Upper lobe of right lung (tissue), 1 donor: ENCODE measurements around the gene SYNE1. TPM values are rescaled to one million over a fixed set of nuclear protein-coding genes. Genes with fewer than 3 reads are reported as not detected.
"Not testable (repeated sequence)": the region's sequence is repeated elsewhere in the genome, so short reads cannot be mapped to it uniquely, and the experiment has no call there.

ENCODE experiments used
- ATAC-seq: fragments of 200-7000 bp; cut with Tn5 transposase; one replicate; pipeline ENCODE4 v1.9.1; 2020; ENCODE audit warnings: mild to moderate bottlenecking, moderate library complexity
- DNase-seq: peaks from one replicate; pipeline ENCODE4 v3.0.0-alpha.2; 2020
- H3K27ac ChIP-seq: fragments of 200-600 bp; one replicate; pipeline ENCODE4 v1.8.0; 2022
- H3K27me3 ChIP-seq: fragments of 200-600 bp; one replicate; pipeline ENCODE4 v1.8.0; 2022; ENCODE audit warnings: mild to moderate bottlenecking
- H3K36me3 ChIP-seq: fragments of 200-600 bp; one replicate; pipeline ENCODE4 v1.8.0; 2022
- H3K4me1 ChIP-seq: fragments of 200-600 bp; one replicate; pipeline ENCODE4 v1.8.0; 2022
- H3K4me3 ChIP-seq: fragments of 200-600 bp; one replicate; pipeline ENCODE4 v1.8.0; 2022; ENCODE audit warnings: mild to moderate bottlenecking
- H3K9me3 ChIP-seq: fragments of 200-600 bp; one replicate; pipeline ENCODE4 v1.8.0; 2022
- intact Hi-C: fragments of 100-400 bp; cut with DNase I; formaldehyde crosslinking; loops from one replicate; pipeline ENCODE4 v1.11.0; 2022
- total RNA-seq: library from RNA; stranded (reverse); fragmentation: NEBNext Ultra II Directional; extraction: Animal tissue kit (Norgen Biotek cat#: 25700); gene quantifications from one replicate; pipeline ENCODE4 v1.2.1, GENCODE V29; 2021
- TF ChIP-seq, protein P1 (sequence below): fragments of 200-600 bp; IDR thresholded peaks from one replicate; pipeline ENCODE4 v1.8.0; 2022; ENCODE audit warnings: antibody characterized with exemption
- donor health status: DM: no; HTN: yes; CAD: no; lungs with severe emphysema.

Gene SYNE1
- total RNA-seq, 1 donor from 2014 or later = 168 TPM

DNA sequence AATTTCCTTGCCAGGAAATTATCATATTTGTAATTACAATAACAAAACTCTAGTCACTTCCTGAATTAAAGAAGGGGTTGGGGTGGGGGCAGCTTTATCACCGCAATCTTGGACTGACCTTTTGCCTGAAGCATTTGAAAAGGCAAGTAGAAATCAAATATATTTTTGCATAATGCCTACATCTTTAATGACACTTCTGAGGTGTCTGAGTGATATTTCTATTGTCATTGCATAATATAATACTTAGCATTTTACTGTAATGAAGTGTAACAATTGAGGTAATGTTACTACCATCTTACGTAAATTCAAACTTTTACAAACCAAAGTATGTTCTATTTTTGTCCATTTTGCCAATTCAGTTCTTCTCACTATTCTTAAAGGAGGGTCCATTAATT lies 65.2 kb downstream of the SYNE1 start:
- DNase-seq (no peak), ATAC-seq (no peak)
- intact Hi-C loops = no loop called here
- peak overlapping the region; percentile 44 for H3K27ac ChIP-seq
- H3K27me3 ChIP-seq = no peaks in the 10 kb centered on the region
- TF ChIP-seq, protein P1, sequence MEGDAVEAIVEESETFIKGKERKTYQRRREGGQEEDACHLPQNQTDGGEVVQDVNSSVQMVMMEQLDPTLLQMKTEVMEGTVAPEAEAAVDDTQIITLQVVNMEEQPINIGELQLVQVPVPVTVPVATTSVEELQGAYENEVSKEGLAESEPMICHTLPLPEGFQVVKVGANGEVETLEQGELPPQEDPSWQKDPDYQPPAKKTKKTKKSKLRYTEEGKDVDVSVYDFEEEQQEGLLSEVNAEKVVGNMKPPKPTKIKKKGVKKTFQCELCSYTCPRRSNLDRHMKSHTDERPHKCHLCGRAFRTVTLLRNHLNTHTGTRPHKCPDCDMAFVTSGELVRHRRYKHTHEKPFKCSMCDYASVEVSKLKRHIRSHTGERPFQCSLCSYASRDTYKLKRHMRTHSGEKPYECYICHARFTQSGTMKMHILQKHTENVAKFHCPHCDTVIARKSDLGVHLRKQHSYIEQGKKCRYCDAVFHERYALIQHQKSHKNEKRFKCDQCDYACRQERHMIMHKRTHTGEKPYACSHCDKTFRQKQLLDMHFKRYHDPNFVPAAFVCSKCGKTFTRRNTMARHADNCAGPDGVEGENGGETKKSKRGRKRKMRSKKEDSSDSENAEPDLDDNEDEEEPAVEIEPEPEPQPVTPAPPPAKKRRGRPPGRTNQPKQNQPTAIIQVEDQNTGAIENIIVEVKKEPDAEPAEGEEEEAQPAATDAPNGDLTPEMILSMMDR = no peak
- H3K9me3 ChIP-seq = no peaks in the 10 kb centered on the region
- H3K4me3 ChIP-seq = no peak overlapping the region
- H3K36me3 ChIP-seq = no peaks in the 10 kb centered on the region
- H3K4me1 ChIP-seq = peaks cover 31% of the 10 kb centered on the region

DNA sequence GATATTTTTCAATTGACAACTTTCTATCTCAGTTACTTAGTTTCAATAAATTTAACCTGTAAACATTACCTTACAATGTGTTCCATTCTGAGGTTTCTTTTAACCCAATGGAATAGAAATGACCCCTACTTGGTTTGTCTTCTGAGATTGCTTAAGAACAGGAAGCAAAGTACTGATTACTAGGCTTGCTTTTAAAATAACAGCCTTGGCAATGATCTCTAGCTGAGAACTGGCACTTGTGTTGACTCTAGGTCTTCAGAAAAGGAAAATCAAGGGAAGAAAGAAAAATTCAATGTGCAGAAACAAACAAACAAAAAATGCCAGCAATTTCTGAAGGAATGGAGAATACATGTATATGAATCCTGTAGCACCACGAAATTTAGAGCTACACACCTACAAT lies 66.1 kb downstream of the SYNE1 start:
- ATAC-seq (no peak), DNase-seq (no peak)
- H3K27ac ChIP-seq = no peak overlapping the region
- no peaks in the 10 kb centered on the region for H3K27me3 ChIP-seq
- intact Hi-C loops = no loop called here
- H3K4me1 ChIP-seq = peaks cover 23% of the 10 kb centered on the region
- H3K4me3 ChIP-seq = no peak overlapping the region
- no peaks in the 10 kb centered on the region for H3K9me3 ChIP-seq
- TF ChIP-seq, protein P1 = no peak
- H3K36me3 ChIP-seq = no peaks in the 10 kb centered on the region

DNA sequence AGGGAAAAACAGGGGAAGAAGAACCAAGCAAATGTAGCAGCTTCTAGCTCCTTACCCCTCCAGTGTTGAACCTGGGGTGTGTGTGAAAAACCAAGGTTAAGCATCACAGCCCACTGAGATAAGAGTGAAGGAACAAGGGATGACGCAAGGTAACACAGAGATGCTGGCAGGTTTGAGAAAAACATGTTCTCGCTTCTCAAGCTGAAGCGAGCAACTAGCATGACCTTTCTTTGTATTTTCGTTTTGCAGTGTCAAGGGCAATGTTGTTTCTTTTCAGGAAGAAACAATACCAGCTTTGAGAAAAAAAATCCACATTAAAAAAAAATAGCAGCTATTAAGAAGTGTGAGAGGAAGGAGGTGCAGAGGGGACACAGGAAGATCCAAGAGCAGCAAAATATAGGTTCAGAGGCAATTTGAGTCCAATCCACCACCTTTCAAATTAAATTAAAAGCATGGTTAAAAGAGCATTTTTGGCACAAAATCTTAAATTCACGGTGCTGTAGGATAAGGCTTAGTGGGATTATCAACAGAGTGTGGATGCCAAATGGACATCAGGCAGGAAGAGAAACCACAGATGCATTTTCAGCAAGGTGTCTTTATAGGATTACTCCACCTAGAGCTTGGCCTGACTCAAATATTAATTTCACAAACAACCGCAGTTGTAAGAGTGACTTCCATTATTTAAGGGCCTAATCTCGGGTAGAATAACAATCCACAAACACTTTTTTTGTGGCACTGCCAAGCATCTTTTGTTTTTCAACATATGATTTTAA lies 70.9 kb downstream of the SYNE1 start:
- Histone ChIP-seq H3K27ac (no peak overlapping the region), H3K36me3 (no peaks in the 10 kb centered on the region), H3K27me3 (no peaks in the 10 kb centered on the region), H3K9me3 (no peaks in the 10 kb centered on the region), H3K4me1 (peaks cover 3% of the 10 kb centered on the region), H3K4me3 (no peak overlapping the region)
- intact Hi-C loops = no loop called here
- TF ChIP-seq, protein P1 = no peak
- DNase-seq (no peak), ATAC-seq (peak; percentile 47)

DNA sequence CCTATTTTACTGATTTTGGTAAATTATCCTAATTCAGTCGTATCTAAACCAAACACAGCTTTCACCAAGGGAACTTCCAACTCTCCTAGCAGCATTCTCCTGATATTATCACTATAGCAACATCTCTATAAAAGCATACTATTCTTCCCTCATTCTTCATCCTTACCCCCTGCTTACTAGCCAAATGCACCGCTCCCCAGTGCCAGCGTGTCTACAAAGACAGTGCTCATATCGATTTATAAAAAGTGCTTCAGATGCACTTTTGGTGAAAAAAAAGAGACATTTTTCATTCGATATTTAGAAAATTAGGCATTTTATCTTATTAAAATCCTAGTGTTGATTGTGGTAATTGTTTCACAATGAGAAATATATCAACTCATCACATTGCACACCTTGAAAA lies 74.0 kb downstream of the SYNE1 start:
- Histone ChIP-seq H3K27me3 (no peaks in the 10 kb centered on the region), H3K4me1 (no peaks in the 10 kb centered on the region), H3K27ac (no peak overlapping the region), H3K9me3 (no peaks in the 10 kb centered on the region), H3K4me3 (no peak overlapping the region), H3K36me3 (no peaks in the 10 kb centered on the region)
- intact Hi-C loops = no loop called here
- ATAC-seq (no peak), DNase-seq (no peak)
- TF ChIP-seq, protein P1 = no peak

DNA sequence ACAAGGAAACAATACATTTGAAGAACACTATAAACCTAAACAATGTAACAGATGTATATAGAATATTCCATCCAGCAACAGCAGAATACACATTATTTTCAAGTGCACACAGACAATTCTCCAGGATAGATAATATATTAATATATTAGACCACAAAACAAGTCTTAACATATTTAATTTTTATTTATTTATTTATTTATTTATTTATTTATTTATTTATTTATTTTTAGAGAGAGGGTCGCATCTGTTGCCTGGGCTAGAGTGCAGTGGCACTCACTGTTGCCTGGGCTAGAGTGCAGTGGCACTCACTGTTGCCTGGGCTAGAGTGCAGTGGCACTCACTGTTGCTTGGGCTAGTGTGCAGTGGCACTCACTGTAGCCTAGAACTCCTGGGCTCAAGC lies 78.4 kb downstream of the SYNE1 start:
- H3K4me1 ChIP-seq, ATAC-seq, H3K27me3 ChIP-seq, H3K9me3 ChIP-seq, DNase-seq, intact Hi-C loops, H3K4me3 ChIP-seq, H3K36me3 ChIP-seq, H3K27ac ChIP-seq: not testable (repeated sequence)

DNA sequence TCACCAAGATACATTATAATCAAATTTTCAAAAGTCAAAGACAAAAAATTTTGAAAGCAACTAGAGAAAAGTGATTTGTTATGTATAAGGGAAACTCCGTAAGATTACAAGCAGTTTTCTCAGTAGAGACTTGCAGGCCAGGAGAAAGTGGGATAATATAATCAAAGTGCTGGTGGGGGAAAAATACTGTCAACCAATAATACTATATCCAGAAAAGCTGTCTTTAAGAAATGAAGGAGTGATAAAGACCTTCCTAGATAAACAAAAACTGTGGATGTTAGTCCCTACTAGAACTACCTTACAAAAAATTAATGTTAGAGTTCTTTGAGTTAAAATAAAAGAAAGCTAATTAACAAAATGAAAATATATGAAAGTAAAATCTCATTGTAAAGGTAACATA lies 79.7 kb downstream of the SYNE1 start:
- Histone ChIP-seq H3K27me3 (no peaks in the 10 kb centered on the region), H3K27ac (no peak overlapping the region), H3K4me1 (no peaks in the 10 kb centered on the region), H3K9me3 (peaks cover 6% of the 10 kb centered on the region), H3K4me3 (no peak overlapping the region), H3K36me3 (no peaks in the 10 kb centered on the region)
- DNase-seq = no peak
- ATAC-seq = no peak
- intact Hi-C loops = no loop called here
- TF ChIP-seq, protein P1 = no peak
